Activated T-cell treated with anti-CD3 and anti-CD28 coated beads, Interleukin-2, amount 50 U/mL, for 24 hours (primary cell): ENCODE data around the gene LRRC74B.
"Not testable (repeated sequence)": the region's sequence is repeated elsewhere in the genome, so short reads cannot be mapped to it uniquely, and the experiment has no call there.

Experiments used
- DNase-seq: peaks from one replicate; pipeline ENCODE4 v3.0.0-alpha.2; 2020
- H3K27ac Mint-ChIP-seq: 2 replicates; pipeline ENCODE4 v1.8.0; 2020; ENCODE audit warnings: mild to moderate bottlenecking, mixed read lengths
- H3K27me3 Mint-ChIP-seq: 2 replicates; pipeline ENCODE4 v1.8.0; 2020; ENCODE audit warnings: mixed read lengths
- H3K36me3 Mint-ChIP-seq: 2 replicates; pipeline ENCODE4 v1.8.0; 2020; ENCODE audit warnings: low read depth, mixed read lengths
- H3K4me1 Mint-ChIP-seq: 2 replicates; pipeline ENCODE4 v1.8.0; 2020; ENCODE audit warnings: low read depth, mixed read lengths
- H3K4me3 Mint-ChIP-seq: 2 replicates; pipeline ENCODE4 v1.8.0; 2020; ENCODE audit warnings: mild to moderate bottlenecking, moderate library complexity, mixed read lengths
- H3K9me3 Mint-ChIP-seq: 2 replicates; pipeline ENCODE4 v1.8.0; 2020; ENCODE audit warnings: mixed read lengths

Gene LRRC74B

DNA sequence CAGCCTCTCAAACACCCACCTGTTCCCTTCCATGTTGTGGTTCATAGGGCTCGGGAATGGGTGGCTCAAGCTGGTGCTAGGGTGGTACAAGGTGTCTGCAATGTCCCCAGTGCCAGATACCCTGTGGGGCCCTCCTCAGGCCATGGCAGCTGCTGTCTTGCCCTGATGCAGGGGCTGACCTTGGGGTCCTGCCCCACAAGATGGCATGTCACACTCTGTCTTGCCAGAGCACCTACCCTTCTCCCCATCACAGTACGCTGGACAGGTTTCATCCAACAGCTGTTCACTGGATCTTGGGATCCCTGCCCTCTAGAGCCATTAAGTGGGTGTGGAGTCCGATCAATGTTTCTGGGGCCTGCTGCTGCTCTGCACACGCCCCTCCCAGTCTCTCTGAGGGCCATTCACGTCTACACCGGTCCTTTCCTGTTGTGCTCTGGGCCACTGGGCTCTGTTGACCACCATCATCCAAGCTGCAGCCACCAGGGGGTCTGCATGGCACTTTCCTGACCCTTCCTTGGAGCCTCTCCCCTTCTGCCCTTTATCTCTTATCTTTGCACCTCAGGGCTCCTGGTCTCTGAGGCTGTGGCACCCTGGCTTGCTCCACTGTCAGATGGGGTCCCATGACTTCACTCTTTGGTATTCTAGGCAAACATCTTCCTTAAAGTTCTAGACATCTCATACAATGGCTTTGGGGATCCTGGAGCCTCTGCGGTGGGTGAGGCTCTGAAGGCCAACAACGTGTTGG, 7.1 kb downstream of the LRRC74B start:
- Mint-ChIP-seq H3K4me1 (peaks cover 15% of the 10 kb centered on the region), H3K4me3 (no peak overlapping the region), H3K36me3 (no peaks in the 10 kb centered on the region), H3K27me3 (peaks cover 5% of the 10 kb centered on the region), H3K27ac (no peak overlapping the region), H3K9me3 (no peaks in the 10 kb centered on the region)
- DNase-seq = no peak

GRCh38 chr22:21054046-21054713, 8.4 kb downstream of the LRRC74B start:
- H3K27me3 Mint-ChIP-seq = peaks cover 5% of the 10 kb centered on the region
- peaks cover 15% of the 10 kb centered on the region for H3K4me1 Mint-ChIP-seq
- DNase-seq = no peak
- H3K4me3 Mint-ChIP-seq = no peak overlapping the region
- no peaks in the 10 kb centered on the region for H3K36me3 Mint-ChIP-seq
- H3K9me3 Mint-ChIP-seq = no peaks in the 10 kb centered on the region
- no peak overlapping the region for H3K27ac Mint-ChIP-seq

GRCh38 chr22:21054714-21055563, 9.2 kb downstream of the LRRC74B start:
- no peaks in the 10 kb centered on the region for H3K9me3 Mint-ChIP-seq
- no peak overlapping the region for H3K4me3 Mint-ChIP-seq
- H3K27ac Mint-ChIP-seq = no peak overlapping the region
- peaks cover 5% of the 10 kb centered on the region for H3K27me3 Mint-ChIP-seq
- H3K36me3 Mint-ChIP-seq = no peaks in the 10 kb centered on the region
- no peak for DNase-seq
- peaks cover 15% of the 10 kb centered on the region for H3K4me1 Mint-ChIP-seq

- Mint-ChIP-seq H3K4me1 (peaks cover 15% of the 10 kb centered on the region), H3K27me3 (peaks cover 5% of the 10 kb centered on the region), H3K27ac (no peak overlapping the region), H3K36me3 (no peaks in the 10 kb centered on the region), H3K9me3 (no peaks in the 10 kb centered on the region), H3K4me3 (no peak overlapping the region)
- DNase-seq = no peak
Measured at GRCh38 chr22:21055564-21055834, 9.8 kb downstream of the LRRC74B start.

DNA sequence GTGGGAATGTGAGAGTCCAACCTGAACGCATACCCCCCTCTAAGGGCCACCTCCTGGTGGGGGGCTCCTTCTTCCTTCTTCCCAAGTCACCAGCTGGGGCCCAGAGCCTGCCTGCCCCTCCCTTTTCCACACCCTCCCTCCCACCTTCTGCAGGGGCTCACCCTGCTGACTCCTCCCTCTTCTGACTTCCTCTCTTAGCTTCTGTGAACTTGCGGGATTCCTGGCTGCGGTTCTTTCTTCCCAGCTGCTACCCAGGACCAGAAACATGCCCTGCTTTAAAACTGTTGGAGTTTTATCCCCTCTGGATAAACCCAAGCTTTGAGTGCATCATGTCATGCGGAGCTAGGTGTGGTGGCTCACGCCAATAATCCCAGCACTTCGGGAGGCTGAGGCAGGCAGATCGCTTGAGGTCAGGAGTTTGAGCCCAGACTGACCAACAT, 10.2 kb downstream of the LRRC74B start:
- no peak for DNase-seq
- Mint-ChIP-seq H3K36me3 (no peaks in the 10 kb centered on the region), H3K27ac (no peak overlapping the region), H3K27me3 (peaks cover 5% of the 10 kb centered on the region), H3K4me3 (no peak overlapping the region), H3K9me3 (no peaks in the 10 kb centered on the region), H3K4me1 (peaks cover 15% of the 10 kb centered on the region)

GRCh38 chr22:21060363-21060762, 14.6 kb downstream of the LRRC74B start:
- not testable (repeated sequence) for H3K4me3 Mint-ChIP-seq, DNase-seq, H3K9me3 Mint-ChIP-seq, H3K27ac Mint-ChIP-seq, H3K27me3 Mint-ChIP-seq, H3K36me3 Mint-ChIP-seq
- H3K4me1 Mint-ChIP-seq = peaks cover 12% of the 10 kb centered on the region

DNA sequence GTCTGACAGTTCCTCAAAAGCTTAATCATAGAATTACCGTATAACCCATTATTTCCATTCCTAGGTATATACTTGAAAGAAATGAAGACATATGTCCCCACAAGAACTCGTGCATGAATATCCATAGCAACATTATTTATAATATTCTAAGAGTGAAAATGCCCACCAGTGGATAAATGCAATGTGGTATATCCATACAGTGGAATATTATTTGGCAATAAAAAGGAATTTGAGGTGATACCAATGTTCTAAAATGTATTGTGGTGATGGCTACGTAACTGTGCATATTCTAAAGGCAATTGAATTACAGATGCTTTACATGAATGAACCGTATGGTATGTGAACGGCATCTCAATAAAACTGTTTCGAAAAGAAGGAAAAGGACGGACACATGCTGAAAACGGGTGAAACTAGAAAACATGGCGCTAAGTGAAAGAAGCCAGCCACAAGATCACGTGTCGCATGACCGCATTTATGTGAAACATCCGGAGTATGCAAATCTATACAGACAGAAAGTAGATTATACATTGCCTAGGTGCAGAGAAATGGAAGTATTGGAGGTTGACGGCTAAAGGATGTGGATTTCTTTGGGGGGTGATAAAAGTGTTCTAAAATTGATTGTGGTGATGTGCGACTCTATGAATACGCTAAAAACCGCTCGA, 16.0 kb downstream of the LRRC74B start:
- not testable (repeated sequence) for H3K9me3 Mint-ChIP-seq, H3K27ac Mint-ChIP-seq, H3K27me3 Mint-ChIP-seq, H3K4me1 Mint-ChIP-seq, DNase-seq, H3K36me3 Mint-ChIP-seq, H3K4me3 Mint-ChIP-seq

GRCh38 chr22:21064425-21064824, 18.7 kb downstream of the LRRC74B start:
- H3K9me3 Mint-ChIP-seq, H3K4me3 Mint-ChIP-seq, H3K27me3 Mint-ChIP-seq, DNase-seq, H3K27ac Mint-ChIP-seq, H3K4me1 Mint-ChIP-seq, H3K36me3 Mint-ChIP-seq: not testable (repeated sequence)

DNA sequence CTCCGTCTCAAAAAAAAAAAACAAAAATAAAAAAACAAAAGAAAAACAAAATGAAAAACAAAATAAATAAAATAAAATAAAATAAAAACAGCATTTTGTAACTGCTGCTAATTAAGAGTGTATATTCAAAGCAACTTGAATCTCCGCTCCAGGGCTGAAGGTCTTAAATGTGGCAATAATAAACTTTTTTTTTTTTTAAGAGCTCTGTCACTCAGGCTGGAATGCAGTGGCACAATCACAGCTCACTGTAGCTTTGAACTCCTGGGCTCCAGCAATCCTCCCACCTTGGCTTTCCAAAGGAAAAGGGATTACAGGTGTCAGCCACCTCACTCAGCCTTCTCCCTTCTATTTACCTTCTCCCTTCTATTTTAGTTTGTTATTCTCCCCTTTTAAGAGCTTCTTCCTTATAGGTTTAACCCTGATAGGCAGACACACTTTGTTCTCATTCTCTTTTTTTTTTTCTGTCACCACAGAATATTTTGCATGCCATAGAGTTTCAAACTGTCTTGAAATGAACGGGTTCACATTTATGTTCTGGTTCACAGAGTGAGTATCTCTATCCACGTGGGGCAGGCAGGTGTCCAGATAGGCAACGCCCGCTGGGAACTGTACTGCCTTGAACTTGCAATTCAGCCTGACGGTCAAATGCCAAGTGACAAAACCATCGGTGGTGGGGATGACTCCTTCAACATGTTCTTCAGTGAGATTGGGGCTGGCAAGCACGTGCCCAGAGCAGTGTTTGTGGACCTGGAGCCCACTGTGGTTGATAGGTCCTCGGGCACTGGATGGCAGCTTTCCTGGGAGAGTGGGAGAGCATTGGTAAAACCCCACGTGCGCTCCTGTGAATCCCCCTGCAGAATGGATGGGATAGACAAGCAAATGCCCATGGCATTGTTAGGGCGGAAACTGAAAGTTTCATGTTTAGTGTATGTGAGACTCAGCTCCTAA, 19.4 kb downstream of the LRRC74B start:
- H3K9me3 Mint-ChIP-seq = no peaks in the 10 kb centered on the region
- no peak for DNase-seq
- H3K4me3 Mint-ChIP-seq = no peak overlapping the region
- peaks cover 4% of the 10 kb centered on the region for H3K27me3 Mint-ChIP-seq
- no peak overlapping the region for H3K27ac Mint-ChIP-seq
- H3K36me3 Mint-ChIP-seq = no peaks in the 10 kb centered on the region
- peaks cover 7% of the 10 kb centered on the region for H3K4me1 Mint-ChIP-seq

DNA sequence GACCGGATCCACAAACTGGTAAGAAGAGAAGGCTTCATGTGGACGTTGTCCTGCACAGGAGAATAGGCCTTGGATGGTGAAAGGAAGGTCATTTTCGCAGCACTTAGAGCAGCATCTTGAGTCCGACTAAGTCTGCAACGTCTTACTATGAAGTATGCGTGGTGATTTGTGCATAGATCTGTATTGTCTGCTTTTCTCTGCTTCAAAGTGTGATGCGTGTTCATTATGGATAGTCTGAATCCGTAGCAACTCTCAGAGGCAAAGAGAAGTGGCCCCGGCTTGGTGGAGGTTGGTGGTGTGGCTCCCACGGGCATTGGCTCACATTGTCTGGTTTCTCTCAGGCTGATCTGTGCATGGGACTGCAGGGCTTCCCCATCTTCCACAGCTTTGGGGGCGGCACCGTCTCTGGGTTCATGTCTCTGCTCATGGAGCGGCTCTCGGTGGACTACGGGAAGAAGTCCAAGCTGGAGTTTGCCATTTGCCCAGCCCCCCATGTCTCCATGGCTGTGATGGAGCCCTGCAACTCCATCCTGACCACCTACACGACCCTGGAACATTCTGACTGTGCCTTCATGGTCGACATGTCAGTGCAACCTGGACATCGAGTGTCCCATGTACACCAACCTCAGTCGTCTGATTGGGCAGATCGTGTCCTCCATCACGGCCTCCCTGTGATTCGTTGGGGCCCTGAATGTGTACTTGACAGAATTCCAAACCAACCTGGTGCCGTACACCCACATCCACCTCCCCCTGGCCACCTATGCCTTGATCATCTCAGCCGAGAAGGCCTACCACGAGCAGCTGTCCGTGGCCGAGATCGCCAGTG, 21.5 kb downstream of the LRRC74B start:
- H3K9me3 Mint-ChIP-seq = no peaks in the 10 kb centered on the region
- no peak overlapping the region for H3K27ac Mint-ChIP-seq
- peaks cover 4% of the 10 kb centered on the region for H3K27me3 Mint-ChIP-seq
- DNase-seq = no peak
- no peak overlapping the region for H3K4me3 Mint-ChIP-seq
- no peaks in the 10 kb centered on the region for H3K36me3 Mint-ChIP-seq
- peaks cover 7% of the 10 kb centered on the region for H3K4me1 Mint-ChIP-seq

DNA sequence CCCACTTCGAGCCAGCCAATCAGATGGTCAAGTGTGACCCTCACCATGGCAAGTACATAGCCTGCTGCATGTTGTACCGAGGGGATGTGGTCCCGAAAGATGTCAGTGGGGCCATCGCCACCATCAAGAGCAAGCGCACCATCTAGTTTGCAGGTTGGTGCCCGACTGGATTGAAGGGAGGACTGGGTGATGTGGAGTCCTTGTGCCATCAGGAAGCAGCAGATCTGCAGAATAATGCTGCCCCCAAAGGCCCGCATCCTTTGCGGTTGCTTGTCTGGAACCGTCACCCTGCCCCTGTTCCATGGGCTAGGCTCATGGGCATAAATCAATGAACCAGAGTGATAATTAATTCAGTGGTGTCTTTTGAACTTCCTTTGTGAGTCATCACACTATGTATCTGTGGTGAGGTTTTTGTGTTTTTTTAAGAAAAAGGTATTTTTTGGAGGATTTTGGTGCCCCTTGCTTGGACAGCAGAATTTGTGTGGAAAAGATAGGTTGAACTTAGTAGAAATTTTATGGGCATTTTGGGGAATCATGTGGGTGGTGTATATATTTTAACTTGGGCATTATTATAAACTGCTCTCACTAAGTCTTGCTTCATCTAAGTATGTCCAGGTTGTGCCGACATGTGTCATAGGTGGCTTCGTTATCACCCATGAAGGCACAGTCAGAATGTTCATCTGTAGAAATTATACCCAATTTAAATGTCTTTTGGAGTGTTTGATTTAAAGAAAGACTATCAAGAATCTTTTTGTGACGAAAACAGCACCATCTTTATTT, 22.3 kb downstream of the LRRC74B start:
- peaks cover 7% of the 10 kb centered on the region for H3K4me1 Mint-ChIP-seq
- H3K27me3 Mint-ChIP-seq = peaks cover 4% of the 10 kb centered on the region
- H3K27ac Mint-ChIP-seq = no peak overlapping the region
- DNase-seq = no peak
- H3K9me3 Mint-ChIP-seq = no peaks in the 10 kb centered on the region
- no peak overlapping the region for H3K4me3 Mint-ChIP-seq
- no peaks in the 10 kb centered on the region for H3K36me3 Mint-ChIP-seq

- no peaks in the 10 kb centered on the region for H3K36me3 Mint-ChIP-seq
- no peaks in the 10 kb centered on the region for H3K9me3 Mint-ChIP-seq
- no peak overlapping the region for H3K4me3 Mint-ChIP-seq
- H3K27ac Mint-ChIP-seq = no peak overlapping the region
- DNase-seq = no peak
- peaks cover 7% of the 10 kb centered on the region for H3K4me1 Mint-ChIP-seq
- H3K27me3 Mint-ChIP-seq = peaks cover 4% of the 10 kb centered on the region
Measured at GRCh38 chr22:21068681-21069276, 23.0 kb downstream of the LRRC74B start.
